Endometrial microvascular endothelial cells (primary cell): Measurements from ENCODE around the gene CTXND2. TPM values are rescaled to one million over a fixed set of nuclear protein-coding genes. Genes with fewer than 3 reads are reported as not detected.

Experiments
- in situ Hi-C: cut with HindIII; loops from 2 replicates; pipeline ENCODE4 v1.10.0; 2017; ENCODE audit warnings: low sequenced_read_pairs, low pct_unique_long_range_greater_than_20kb; ENCODE audit errors: inconsistent ontology term
- total RNA-seq: library from RNA; depleted of rRNA; stranded (reverse); fragments of >200 nt; gene quantifications from one replicate; pipeline ENCODE4 v1.2.3, GENCODE V29; 2015; ENCODE audit errors: inconsistent ontology term

Gene CTXND2
- total RNA-seq, 1 donor from 2014 or later, result not detected

DNA sequence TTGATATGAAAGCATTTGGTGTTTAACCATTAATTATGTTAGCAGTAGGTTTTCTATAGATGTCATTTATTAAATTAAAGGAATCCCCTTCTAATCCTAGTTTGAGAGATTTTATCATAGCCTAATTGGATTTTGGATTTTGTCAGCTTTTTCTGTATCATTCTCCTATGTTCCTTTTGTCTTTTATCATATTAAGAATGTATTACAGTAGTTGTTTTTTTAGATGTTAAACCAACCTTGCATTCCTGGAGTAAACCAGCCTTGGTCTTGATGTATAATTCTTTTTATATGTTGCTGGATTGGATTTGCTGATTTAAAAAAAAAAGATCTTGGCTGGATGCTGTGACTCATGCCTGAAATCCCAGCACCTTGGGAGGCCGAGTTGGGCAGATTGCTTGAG is 44.8 kb downstream of the CTXND2 start:
- in situ Hi-C loops, result no loop called here

DNA sequence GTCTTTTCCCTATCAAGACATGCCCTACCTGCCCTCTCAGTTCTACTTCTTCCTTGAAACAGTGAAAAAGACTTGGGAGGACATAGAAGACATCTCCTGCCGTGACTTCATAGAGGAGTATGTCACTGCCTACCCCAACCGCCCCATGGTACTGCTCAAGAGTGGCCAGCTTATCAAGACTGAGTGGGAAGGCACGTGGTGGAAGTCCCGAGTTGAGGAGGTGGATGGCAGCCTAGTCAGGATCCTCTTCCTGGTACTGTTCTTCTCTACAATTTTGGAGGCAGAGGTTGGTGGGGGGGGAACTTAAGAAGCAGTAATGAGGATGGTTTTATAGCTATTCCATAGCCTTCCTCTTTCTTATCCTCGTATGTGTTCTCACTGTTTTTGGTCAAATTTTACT is 57.9 kb downstream of the CTXND2 start:
- in situ Hi-C loops, result no loop called here

GRCh38 chr1:150954708-150955107 is 67.8 kb downstream of the CTXND2 start:
- in situ Hi-C loops, result no loop called here

- in situ Hi-C loops, result no loop called here
These were observed 68.3 kb downstream of the CTXND2 start for GRCh38 chr1:150955280-150955679.

DNA sequence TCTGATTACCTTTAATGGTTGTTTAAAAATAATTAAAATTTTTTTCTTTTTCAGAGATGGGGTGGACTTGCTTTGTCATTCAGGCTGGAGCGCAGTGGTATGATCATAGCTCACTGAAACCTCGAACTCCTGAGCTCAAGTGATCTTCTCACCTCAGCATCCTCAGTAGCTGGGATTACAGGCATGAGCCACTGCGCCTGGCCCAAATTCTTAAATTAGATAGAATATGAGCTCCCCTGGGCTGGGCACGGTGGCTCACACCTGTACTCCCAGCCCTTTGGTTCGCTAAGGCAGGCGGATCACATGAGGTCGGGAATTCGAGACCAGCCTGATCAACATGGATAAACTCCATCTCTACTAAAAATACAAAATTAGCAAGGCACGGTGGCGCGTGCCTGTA is 70.7 kb downstream of the CTXND2 start:
- in situ Hi-C loops, result no loop called here

DNA sequence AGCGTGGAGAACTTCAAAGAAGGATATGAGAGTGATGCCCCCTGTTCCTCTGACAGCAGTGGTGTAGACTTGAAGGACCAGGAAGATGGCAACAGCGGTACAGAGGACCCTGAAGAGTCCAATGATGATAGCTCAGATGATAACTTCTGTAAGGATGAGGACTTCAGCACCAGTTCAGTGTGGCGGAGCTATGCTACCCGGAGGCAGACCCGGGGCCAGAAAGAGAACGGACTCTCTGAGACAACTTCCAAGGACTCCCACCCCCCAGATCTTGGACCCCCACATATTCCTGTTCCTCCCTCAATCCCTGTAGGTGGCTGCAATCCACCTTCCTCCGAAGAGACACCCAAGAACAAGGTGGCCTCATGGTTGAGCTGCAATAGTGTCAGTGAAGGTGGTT is 73.7 kb downstream of the CTXND2 start:
- in situ Hi-C loops, result no loop called here

DNA sequence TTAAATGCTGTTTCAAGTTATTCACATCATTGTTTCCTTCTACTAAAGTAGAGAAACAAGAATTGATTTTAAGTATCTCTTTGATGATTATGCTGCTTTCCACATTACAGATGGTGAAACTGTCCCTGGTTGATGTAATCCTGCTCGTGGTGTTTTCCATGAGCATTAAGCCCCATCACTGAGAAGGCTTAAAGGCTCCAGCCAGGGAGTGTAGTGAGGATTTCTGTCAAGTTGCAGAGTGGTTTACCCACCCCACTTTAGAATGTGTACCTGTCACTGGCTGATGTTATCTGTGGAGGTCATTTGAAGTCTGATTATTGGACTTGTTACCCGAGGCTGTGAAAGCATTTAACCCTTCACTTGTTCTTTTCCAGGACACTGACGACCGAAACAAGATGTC is 74.8 kb downstream of the CTXND2 start:
- in situ Hi-C loops, result no loop called here

Other genes with a start within 250 kb of the CTXND2 start
- gene GOLPH3L, start 190.0 kb upstream of the CTXND2 start, total RNA-seq, result 28.6 TPM
- gene HORMAD1, start 166.2 kb upstream of the CTXND2 start, total RNA-seq, result not detected
- 74.1 TPM for gene CTSS, start 121.4 kb upstream of the CTXND2 start, total RNA-seq
- 4.8 TPM for gene CTSK, start 78.9 kb upstream of the CTXND2 start, total RNA-seq
- 15.9 TPM for gene ARNT, start 10.5 kb upstream of the CTXND2 start, total RNA-seq
- gene SETDB1, start 39.2 kb downstream of the CTXND2 start, total RNA-seq, result 31.9 TPM
- 144 TPM for gene CERS2, start 87.7 kb downstream of the CTXND2 start, total RNA-seq
- not detected for gene ANXA9, start 95.2 kb downstream of the CTXND2 start, total RNA-seq
- gene MINDY1, start 119.8 kb downstream of the CTXND2 start, total RNA-seq, result 9.4 TPM
- gene PRUNE1, start 121.3 kb downstream of the CTXND2 start, total RNA-seq, result 6.3 TPM
- not detected for gene BNIPL, start 149.4 kb downstream of the CTXND2 start, total RNA-seq
- 4.6 TPM for gene C1orf56, start 160.6 kb downstream of the CTXND2 start, total RNA-seq
- gene CDC42SE1, start 172.5 kb downstream of the CTXND2 start, total RNA-seq, result 75.7 TPM
- 14.2 TPM for gene MLLT11, start 173.3 kb downstream of the CTXND2 start, total RNA-seq
- gene GABPB2, start 183.6 kb downstream of the CTXND2 start, total RNA-seq, result 14.4 TPM